OCI-LY1 (cell line): ENCODE results near the gene TCERG1L.

Source experiments
- H2AFZ ChIP-seq: fragments of 200-600 bp; sonication (generic), shearing (Covaris generic); 2 replicates; pipeline ENCODE4 v1.6.0; 2014; ENCODE audit warnings: antibody characterized with exemption, mild to moderate bottlenecking, low read length
- H3F3A ChIP-seq: fragments of 200-600 bp; sonication (generic), shearing (Covaris generic); 2 replicates; pipeline ENCODE4 v1.6.0; 2014; ENCODE audit warnings: mild to moderate bottlenecking, antibody characterized with exemption, low read length, moderate library complexity; ENCODE audit not compliant: insufficient read depth
- H3K27ac ChIP-seq: fragments of 200-600 bp; sonication (generic); 2 replicates; pipeline ENCODE4 v1.5.1; 2014; ENCODE audit warnings: low read length, mixed run types, mild to moderate bottlenecking, low read depth; ENCODE audit not compliant: poor library complexity, severe bottlenecking
- H3K27me3 ChIP-seq: fragments of 200-600 bp; sonication (generic); 2 replicates; pipeline ENCODE4 v1.6.0; 2014; ENCODE audit warnings: antibody characterized with exemption, mild to moderate bottlenecking, low read length, moderate library complexity; ENCODE audit not compliant: insufficient read depth
- H3K36me3 ChIP-seq: fragments of 200-600 bp; sonication (generic); 2 replicates; pipeline ENCODE4 v1.6.1; 2014; ENCODE audit warnings: mild to moderate bottlenecking, antibody characterized with exemption, low read length, moderate library complexity, mixed read lengths; ENCODE audit not compliant: insufficient read depth
- H3K4me1 ChIP-seq: fragments of 200-600 bp; sonication (generic); 2 replicates; pipeline ENCODE4 v1.5.1; 2014; ENCODE audit warnings: mild to moderate bottlenecking, low read length, moderate library complexity; ENCODE audit not compliant: insufficient read depth, severe bottlenecking
- H3K4me2 ChIP-seq: fragments of 200-600 bp; sonication (generic), shearing (Covaris generic); 2 replicates; pipeline ENCODE4 v1.6.1; 2014; ENCODE audit warnings: low read length
- H3K4me3 ChIP-seq: fragments of 200-600 bp; sonication (generic); 2 replicates; pipeline ENCODE4 v1.5.1; 2014; ENCODE audit warnings: low read length, low read depth, mild to moderate bottlenecking, mixed read lengths; ENCODE audit not compliant: poor library complexity, severe bottlenecking
- H3K79me2 ChIP-seq: fragments of 200-600 bp; shearing (Covaris generic); 2 replicates; pipeline ENCODE4 v1.6.1; 2016; ENCODE audit warnings: mixed run types, low read length, mixed read lengths; ENCODE audit not compliant: insufficient read depth
- H3K9ac ChIP-seq: fragments of 200-600 bp; sonication (generic), shearing (Covaris generic); 2 replicates; pipeline ENCODE4 v1.6.1; 2014; ENCODE audit warnings: mild to moderate bottlenecking, low read length, mixed read lengths
- H3K9me2 ChIP-seq: fragments of 200-600 bp; sonication (generic), shearing (Covaris generic); 2 replicates; pipeline ENCODE4 v1.6.1; 2014; ENCODE audit warnings: low read depth, mild to moderate bottlenecking, low read length, mixed read lengths
- H3K9me3 ChIP-seq: fragments of 200-600 bp; shearing (Covaris generic); 2 replicates; pipeline ENCODE4 v1.6.1; 2014; ENCODE audit warnings: low read length, mixed read lengths
- H4K20me1 ChIP-seq: fragments of 200-600 bp; sonication (generic), shearing (Covaris generic); 2 replicates; pipeline ENCODE4 v1.6.0; 2016; ENCODE audit warnings: mild to moderate bottlenecking, low read length; ENCODE audit not compliant: insufficient read depth
- EZH2 ChIP-seq: fragments of 200-600 bp; sonication (generic), shearing (Covaris generic); IDR thresholded peaks from 2 replicates; pipeline ENCODE4 v1.8.0; 2017; ENCODE audit warnings: borderline replicate concordance, mixed run types, mild to moderate bottlenecking, antibody characterized with exemption, low read length, moderate library complexity, mixed read lengths
- TF ChIP-seq, protein P1 (sequence below): fragments of 200-600 bp; sonication (generic), shearing (Covaris generic); IDR thresholded peaks from 2 replicates; pipeline ENCODE4 v1.5.1; 2017; ENCODE audit warnings: mild to moderate bottlenecking, antibody characterized with exemption, low read length, moderate library complexity, mixed read lengths

Gene TCERG1L

GRCh38 chr10:131084791-131085090 is 226.8 kb downstream of the TCERG1L start:
- no peak overlapping the region for H3K4me3 ChIP-seq

GRCh38 chr10:131083915-131084790 is 227.4 kb downstream of the TCERG1L start:
- Histone ChIP-seq H3K9me2 (no peaks in the 10 kb centered on the region), H3K27me3 (0 out of 2 replicates have a peak, but pooled peaks cover 3% of the 10 kb centered on the region), H3K9ac (no peak overlapping the region), H3F3A (no peaks in the 10 kb centered on the region), H3K4me2 (no peak overlapping the region), H2AFZ (no peak overlapping the region), H3K4me3 (no peak overlapping the region), H3K27ac (no peak overlapping the region), H4K20me1 (no peaks in the 10 kb centered on the region), H3K79me2 (no peaks in the 10 kb centered on the region), H3K4me1 (no peaks in the 10 kb centered on the region), H3K9me3 (no peaks in the 10 kb centered on the region), H3K36me3 (no peaks in the 10 kb centered on the region)
- no peak for TF ChIP-seq EZH2
- TF ChIP-seq, protein P1, sequence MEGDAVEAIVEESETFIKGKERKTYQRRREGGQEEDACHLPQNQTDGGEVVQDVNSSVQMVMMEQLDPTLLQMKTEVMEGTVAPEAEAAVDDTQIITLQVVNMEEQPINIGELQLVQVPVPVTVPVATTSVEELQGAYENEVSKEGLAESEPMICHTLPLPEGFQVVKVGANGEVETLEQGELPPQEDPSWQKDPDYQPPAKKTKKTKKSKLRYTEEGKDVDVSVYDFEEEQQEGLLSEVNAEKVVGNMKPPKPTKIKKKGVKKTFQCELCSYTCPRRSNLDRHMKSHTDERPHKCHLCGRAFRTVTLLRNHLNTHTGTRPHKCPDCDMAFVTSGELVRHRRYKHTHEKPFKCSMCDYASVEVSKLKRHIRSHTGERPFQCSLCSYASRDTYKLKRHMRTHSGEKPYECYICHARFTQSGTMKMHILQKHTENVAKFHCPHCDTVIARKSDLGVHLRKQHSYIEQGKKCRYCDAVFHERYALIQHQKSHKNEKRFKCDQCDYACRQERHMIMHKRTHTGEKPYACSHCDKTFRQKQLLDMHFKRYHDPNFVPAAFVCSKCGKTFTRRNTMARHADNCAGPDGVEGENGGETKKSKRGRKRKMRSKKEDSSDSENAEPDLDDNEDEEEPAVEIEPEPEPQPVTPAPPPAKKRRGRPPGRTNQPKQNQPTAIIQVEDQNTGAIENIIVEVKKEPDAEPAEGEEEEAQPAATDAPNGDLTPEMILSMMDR = peak; percentile 41; the same call in 1 of the 2 replicates

More at GRCh38 chr10:131084791-131085090, 226.8 kb downstream of the TCERG1L start:
- Histone ChIP-seq H3K4me1 (no peaks in the 10 kb centered on the region), H4K20me1 (no peaks in the 10 kb centered on the region), H3K27ac (no peak overlapping the region), H3K79me2 (no peaks in the 10 kb centered on the region), H3K9me2 (no peaks in the 10 kb centered on the region), H3K9ac (no peak overlapping the region), H2AFZ (no peak overlapping the region), H3K4me2 (no peak overlapping the region), H3K27me3 (no peaks in the 10 kb centered on the region), H3F3A (no peaks in the 10 kb centered on the region), H3K36me3 (no peaks in the 10 kb centered on the region), H3K9me3 (no peaks in the 10 kb centered on the region)
- TF ChIP-seq, protein P1 = no peak
- TF ChIP-seq EZH2 = no peak

DNA sequence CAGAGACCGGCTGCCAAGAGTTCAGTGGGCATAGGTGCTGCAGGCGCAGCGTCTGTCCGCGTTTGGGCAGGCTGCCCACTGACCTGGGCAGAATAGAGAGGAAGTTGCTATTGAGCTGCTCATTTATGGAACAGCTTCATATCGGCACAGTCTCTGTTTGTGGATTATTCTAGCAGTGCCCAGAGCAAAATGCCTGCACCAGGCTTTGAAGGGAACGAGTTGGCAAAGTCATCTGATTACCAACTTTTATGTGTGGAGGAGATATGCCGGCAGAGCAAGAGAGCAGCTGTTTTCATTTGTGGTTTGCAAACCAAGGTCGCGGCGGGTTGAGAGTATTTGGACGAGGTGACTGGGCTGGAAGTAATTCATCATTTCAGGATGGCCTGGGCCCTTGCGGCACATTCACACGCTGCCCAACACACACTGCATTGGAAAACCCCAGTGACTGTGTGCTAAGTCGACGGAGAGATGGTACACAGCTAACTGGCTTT is 228.5 kb downstream of the TCERG1L start:
- Histone ChIP-seq H3K79me2 (no peaks in the 10 kb centered on the region), H2AFZ (no peak overlapping the region), H3K4me3 (no peak overlapping the region), H3K4me1 (no peaks in the 10 kb centered on the region), H3K9me3 (no peaks in the 10 kb centered on the region), H3K9me2 (no peaks in the 10 kb centered on the region), H3K9ac (no peak overlapping the region), H3K4me2 (no peak overlapping the region), H3F3A (no peaks in the 10 kb centered on the region), H3K27me3 (0 out of 2 replicates have a peak, but pooled peaks cover 4% of the 10 kb centered on the region), H3K36me3 (no peaks in the 10 kb centered on the region), H3K27ac (no peak overlapping the region), H4K20me1 (no peaks in the 10 kb centered on the region)
- TF ChIP-seq, protein P1 = no peak
